NB4 (cell line): ENCODE measurements around the gene TRRAP.
"Not testable (repeated sequence)": the region's sequence is repeated elsewhere in the genome, so short reads cannot be mapped to it uniquely, and the experiment has no call there.

Source experiments
- MAX ChIP-seq: IDR thresholded peaks from 2 replicates; pipeline ENCODE4 v1.6.1; 2011; ENCODE audit warnings: low read depth, low read length
- MYC ChIP-seq: IDR thresholded peaks from 2 replicates; pipeline ENCODE4 v1.6.1; 2011; ENCODE audit warnings: low read depth, low read length
- POLR2A ChIP-seq: IDR thresholded peaks from 2 replicates; pipeline ENCODE4 v1.6.1; 2011; ENCODE audit warnings: mild to moderate bottlenecking; ENCODE audit not compliant: insufficient read length; ENCODE audit errors: extremely low read depth
- TF ChIP-seq, protein P1 (sequence below): IDR thresholded peaks from one replicate; pipeline ENCODE4 v1.5.1; 2012; ENCODE audit warnings: low read depth, low read length

DNA sequence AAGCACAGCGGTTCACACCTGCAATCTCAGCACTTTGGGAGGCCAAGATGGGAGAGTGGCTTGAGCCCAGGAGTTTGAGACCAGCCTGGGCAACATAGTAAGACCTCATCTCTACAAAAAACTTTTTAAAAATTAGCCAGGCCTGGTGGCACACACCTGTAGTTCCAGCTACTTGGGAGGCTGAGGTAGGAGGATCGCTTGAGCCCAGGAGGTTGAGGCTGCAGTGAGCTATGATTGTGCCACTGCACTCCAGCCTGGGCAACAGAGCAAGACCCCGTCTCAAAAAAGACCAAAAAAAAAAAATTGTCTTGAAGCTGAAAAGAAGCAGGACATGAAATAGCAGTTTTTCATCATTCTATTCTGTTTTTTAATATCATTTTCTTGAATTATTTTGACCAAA, 166.5 kb downstream of the TRRAP start:
- TF ChIP-seq, protein P1, sequence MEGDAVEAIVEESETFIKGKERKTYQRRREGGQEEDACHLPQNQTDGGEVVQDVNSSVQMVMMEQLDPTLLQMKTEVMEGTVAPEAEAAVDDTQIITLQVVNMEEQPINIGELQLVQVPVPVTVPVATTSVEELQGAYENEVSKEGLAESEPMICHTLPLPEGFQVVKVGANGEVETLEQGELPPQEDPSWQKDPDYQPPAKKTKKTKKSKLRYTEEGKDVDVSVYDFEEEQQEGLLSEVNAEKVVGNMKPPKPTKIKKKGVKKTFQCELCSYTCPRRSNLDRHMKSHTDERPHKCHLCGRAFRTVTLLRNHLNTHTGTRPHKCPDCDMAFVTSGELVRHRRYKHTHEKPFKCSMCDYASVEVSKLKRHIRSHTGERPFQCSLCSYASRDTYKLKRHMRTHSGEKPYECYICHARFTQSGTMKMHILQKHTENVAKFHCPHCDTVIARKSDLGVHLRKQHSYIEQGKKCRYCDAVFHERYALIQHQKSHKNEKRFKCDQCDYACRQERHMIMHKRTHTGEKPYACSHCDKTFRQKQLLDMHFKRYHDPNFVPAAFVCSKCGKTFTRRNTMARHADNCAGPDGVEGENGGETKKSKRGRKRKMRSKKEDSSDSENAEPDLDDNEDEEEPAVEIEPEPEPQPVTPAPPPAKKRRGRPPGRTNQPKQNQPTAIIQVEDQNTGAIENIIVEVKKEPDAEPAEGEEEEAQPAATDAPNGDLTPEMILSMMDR, result not testable (repeated sequence)
- TF ChIP-seq POLR2A, MAX, MYC: not testable (repeated sequence)
